ENCODE measurements around the gene METAP1D.

METAP1D gene

GRCh38 chr2:172099472-172100079 is 99.8 kb downstream of the METAP1D start:
- no peak overlapping the region for H3K4me3 ChIP-seq (replicated peaks; ENCODE audit: insufficient read depth, low read length)
- DNase-seq (ENCODE audit: low read depth in 1 of 2, low spot score in 1 of 2) = no peak
- peaks cover 67% of the 10 kb centered on the region for H3K27me3 ChIP-seq (ENCODE audit: insufficient read depth, poor library complexity, severe bottlenecking)
- TF ChIP-seq POLR2AphosphoS5 (IDR thresholded peaks at IDR 0.05; ENCODE audit: low read depth) (no peak), SPI1 (IDR thresholded peaks at IDR 0.05; ENCODE audit: borderline replicate concordance, low read depth) (no peak), CTCF (IDR thresholded peaks at IDR 0.05; ENCODE audit: insufficient read depth, low read length) (no peak), REST (IDR thresholded peaks at IDR 0.05; ENCODE audit: insufficient replicate concordance, low read depth) (no peak), GABPA (IDR thresholded peaks at IDR 0.05; ENCODE audit: low read depth) (no peak)
- no peak overlapping the region for H3K27ac ChIP-seq (replicated peaks)

- no peak overlapping the region for H3K4me3 ChIP-seq (replicated peaks; ENCODE audit: insufficient read depth, low read length)
- no peak for TF ChIP-seq POLR2AphosphoS5 (IDR thresholded peaks at IDR 0.05; ENCODE audit: low read depth)
- H3K27me3 ChIP-seq (ENCODE audit: insufficient read depth, poor library complexity, severe bottlenecking) = peaks cover 63% of the 10 kb centered on the region
- H3K27ac ChIP-seq (replicated peaks) = no peak overlapping the region
- no peak for DNase-seq (ENCODE audit: low read depth in 1 of 2, low spot score in 1 of 2)
Observed at GRCh38 chr2:172100080-172100934, 100.6 kb downstream of the METAP1D start.

GRCh38 chr2:172100935-172101820 is 101.4 kb downstream of the METAP1D start:
- DNase-seq (ENCODE audit: low read depth in 1 of 2, low spot score in 1 of 2) = no peak
- TF ChIP-seq GABPA (IDR thresholded peaks at IDR 0.05; ENCODE audit: low read depth) = no peak
- TF ChIP-seq CTCF (IDR thresholded peaks at IDR 0.05; ENCODE audit: insufficient read depth, low read length) = no peak
- H3K27ac ChIP-seq (replicated peaks) = no peak overlapping the region
- peak overlapping the region; percentile 63 for H3K4me3 ChIP-seq (replicated peaks; ENCODE audit: insufficient read depth, low read length)
- H3K27me3 ChIP-seq (ENCODE audit: insufficient read depth, poor library complexity, severe bottlenecking) = peaks cover 60% of the 10 kb centered on the region

- Histone ChIP-seq H3K4me3 (replicated peaks; ENCODE audit: insufficient read depth, low read length) (peak overlapping the region; percentile 63), H3K27ac (replicated peaks) (no peak overlapping the region), H3K27me3 (ENCODE audit: insufficient read depth, poor library complexity, severe bottlenecking) (peaks cover 53% of the 10 kb centered on the region)
- DNase-seq (ENCODE audit: low read depth in 1 of 2, low spot score in 1 of 2) = peak in 1 of 2 experiments; percentile 26
- TF ChIP-seq CTCF (IDR thresholded peaks at IDR 0.05; ENCODE audit: insufficient read depth, low read length) = no peak
- no peak for TF ChIP-seq POLR2AphosphoS5 (IDR thresholded peaks at IDR 0.05; ENCODE audit: low read depth)
Observed at GRCh38 chr2:172101821-172102390, 102.2 kb downstream of the METAP1D start.

Data from HL-60 (cell line).